ENCODE measurements around the gene CFAP298. TPM values are rescaled to one million over a fixed set of nuclear protein-coding genes. Genes with fewer than 3 reads are reported as not detected.

Gene CFAP298
- total RNA-seq, 1 donor from 2014 or later: 29.2 TPM

DNA sequence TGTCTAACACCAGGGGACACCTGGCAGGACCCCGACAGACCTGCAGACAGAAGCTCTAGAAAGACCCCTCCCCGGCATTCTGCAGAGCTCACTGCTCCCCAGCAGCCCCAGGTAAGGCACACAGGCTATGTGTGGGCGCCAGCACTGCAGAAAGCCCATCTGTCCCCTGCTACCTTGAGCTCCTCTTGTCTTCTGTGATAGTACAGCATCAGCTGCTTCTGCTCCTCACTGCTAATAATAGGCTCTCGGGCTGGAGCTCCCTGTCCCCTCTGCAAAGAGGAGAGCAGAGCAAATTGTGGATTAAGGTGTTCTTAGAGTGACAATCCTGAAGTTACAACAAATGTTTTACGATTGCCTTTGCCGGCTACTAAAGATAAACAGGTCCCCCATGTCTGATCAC lies 10.1 kb downstream of the CFAP298 start:
- DNase-seq (ENCODE audit: low spot score): no peak

DNA sequence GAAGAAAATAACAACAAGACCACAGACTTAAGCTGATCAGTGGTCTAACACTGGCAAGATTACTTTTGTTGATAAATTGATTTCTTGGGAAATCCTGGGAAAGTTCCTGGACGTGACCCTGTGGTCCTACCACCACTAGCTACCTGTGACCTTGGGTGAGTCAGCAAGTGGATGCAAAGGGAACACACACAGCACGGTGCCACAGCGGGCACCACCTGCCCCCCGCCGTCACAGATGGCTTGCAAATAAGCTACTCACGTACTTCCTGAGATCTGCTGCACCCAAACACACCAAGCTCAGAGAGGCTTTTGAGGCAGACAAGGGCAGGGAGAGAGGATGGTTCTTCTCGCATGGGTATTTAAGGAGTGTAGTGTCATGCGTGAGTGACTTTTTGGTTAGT lies 12.7 kb downstream of the CFAP298 start:
- DNase-seq (ENCODE audit: low spot score): no peak

DNA sequence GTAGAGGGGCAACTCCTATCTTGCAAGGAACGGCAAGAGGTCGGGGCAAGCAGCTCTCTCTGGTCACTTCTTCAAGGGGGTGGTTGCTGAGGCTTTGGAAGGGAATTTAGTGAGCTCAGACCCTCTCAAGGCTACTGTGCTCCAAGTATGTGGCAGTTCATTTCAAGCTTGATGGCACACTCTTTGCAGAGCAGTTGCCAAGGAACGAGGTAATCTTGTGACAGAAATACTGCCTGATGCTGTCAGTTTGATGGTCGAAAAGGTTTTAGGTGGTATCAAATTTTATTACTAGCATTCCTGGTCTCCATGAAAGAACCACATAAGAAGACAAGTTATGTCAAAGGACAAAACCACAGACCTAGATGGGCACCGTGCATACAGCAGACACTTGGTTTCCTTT lies 13.1 kb downstream of the CFAP298 start:
- no peak for DNase-seq (ENCODE audit: low spot score)

DNA sequence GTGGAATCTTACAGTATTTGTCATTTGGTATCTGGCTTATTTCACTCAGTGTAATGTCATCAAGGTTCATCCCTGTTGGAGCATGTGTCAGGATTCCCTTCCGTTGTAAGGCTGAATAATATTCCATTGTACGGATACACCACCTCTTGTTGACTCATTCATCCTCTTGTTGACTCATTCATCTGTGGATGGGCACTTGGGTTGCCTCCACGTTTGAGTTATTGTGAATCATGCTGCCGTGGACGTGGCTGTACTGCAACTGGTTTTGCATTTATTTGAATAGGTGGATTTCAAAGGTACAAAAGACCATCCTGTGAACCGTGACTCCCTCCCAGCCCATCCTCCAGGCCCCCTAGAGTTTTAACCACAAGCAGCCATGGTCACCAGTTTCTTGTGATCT lies 15.0 kb downstream of the CFAP298 start:
- DNase-seq (ENCODE audit: low spot score): no peak

DNA sequence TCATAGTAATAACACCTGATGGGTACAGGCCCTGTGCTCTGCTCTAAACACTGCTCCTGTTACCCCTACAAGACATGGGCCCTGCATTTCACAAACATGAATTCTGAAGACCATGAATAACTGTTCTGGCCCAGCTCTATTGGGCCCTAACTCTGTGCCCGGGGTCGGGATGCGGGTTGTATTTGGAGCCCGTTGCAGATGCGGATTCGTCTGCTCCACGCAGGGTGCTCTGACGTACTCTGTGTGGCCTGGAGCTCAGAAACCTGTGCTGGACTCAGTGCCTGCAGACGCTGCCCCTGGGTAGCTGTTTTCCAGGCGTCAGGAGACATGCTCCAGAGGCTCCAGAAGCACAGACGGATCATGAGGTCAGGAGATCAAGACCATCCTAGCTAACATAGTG lies 16.7 kb downstream of the CFAP298 start:
- DNase-seq (ENCODE audit: low spot score): no peak

DNA sequence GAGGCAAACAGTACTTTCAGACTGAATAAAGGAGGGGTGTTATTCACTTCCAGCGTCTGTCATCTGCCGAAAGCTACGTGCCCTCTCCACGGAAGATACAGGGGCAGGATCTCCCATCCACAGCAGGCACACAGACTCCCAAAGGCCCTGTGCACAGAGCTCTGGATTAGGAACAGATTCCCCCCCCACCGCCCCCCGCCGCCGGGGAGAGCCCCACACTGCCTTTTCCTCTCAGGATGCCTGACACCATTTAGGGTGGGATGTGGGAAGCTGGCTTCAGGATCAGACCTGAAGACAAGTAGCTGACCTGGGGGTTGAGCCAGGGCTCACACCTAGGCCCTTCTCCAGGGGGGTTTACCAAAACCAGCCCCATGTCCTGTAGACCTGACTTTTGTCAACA lies 18.5 kb downstream of the CFAP298 start:
- DNase-seq (ENCODE audit: low spot score): no peak

DNA sequence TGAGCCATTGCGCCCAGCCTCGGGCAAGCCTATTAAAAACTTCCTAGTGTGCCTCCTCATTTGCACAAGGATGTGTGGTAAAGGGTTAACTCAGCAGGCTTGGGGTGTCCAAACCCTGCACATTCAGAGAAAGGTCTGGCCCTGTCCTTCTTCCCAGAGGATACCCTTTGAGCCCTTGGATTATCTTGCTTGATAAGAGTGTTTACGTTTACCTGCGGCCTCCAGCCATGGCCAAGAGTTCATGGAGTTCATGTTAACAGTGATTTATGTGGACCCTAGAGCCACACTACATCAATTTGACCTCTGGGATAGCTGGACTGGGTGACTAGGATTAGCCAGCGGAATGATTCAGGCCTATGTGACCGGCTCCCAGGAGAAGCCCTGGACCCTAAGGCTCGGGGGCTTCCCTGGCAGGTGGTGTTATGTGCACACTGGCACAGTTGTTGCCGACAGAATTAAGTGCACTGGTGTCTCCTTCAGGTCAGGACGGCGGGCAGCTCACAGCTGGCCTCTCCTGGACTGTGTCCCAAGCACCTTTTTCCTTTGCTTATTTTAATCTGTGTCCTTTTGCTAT lies 19.2 kb downstream of the CFAP298 start:
- no peak for DNase-seq (ENCODE audit: low spot score)

DNA sequence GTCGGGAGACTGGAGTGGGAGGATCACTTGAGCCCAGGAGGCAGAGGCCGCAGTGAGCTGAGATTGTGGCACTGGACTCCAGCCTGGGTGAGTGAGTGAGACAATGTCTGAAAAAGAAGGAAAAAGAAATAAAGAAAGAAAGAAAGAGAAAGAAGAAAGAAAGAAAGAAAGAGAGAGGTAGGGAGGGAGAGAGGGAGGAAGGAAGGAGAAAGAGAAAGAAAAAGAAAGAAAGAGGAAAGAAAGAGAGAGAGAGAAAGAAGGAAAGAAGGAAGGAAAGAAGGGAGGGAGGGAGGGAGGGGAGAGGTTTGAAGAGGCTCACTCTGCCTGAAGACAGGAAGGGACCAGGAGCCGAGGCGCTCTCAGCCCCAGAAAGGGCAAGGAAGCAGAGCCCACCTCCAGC lies 22.0 kb downstream of the CFAP298 start:
- DNase-seq (ENCODE audit: low spot score): no peak

DNA sequence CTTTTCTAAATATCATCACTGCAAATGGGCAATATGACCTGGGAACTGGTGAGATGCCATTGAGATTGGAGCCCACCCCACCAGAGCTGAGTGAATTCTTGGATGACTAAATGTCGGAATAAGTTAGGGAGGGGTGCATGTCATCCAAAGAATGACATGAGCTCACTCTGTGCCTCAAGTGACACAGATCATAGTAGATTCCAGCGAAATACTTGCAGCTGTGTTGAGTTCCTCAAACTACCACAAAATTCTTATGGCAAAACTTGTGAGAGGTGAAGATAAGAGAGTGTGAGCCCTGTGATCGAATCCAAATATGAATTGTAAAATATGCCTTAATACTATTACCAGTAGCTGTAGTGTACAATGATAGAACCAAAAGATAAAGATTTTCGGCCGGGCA lies 24.5 kb downstream of the CFAP298 start:
- DNase-seq (ENCODE audit: low spot score): no peak

DNA sequence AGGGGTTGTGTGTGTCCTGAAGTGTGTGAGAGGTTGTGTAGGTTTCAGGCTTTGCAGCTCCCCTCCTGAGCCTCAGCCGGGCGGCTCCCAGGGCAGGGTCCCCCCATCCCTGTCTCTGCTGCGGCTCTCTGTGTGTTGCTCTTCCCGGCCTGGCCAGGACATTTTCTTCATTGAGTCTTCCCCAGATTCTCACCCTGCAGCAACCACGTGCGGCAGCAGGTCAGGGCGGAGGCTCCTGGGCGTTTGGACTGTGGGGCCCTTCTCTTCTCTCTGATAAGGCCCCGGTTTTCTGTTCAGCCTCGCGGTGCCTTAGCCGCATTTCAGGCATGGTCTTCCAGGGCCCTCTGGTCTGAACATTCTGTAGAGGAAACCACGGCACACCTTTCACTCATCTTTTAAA lies 25.1 kb downstream of the CFAP298 start:
- DNase-seq (ENCODE audit: low spot score): no peak

DNA sequence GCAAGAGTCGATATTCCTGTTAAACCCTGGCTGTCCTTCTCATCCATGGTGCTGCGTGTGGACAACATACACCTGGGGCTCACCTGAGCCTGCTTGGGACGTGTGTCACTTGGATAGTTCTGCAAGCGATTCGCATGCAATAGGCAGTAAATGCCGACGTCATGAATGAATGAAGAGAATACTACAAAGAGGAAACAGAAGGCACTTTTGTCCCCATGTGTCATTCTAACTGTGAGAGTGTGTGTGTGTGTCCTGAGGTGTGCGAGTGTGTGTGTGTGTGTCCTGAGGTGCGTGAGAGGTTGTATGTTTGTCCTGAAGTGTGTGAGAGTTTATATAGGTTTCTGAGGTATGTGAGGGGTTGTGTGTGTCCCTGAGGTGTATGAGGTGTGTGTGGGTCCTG lies 26.2 kb downstream of the CFAP298 start:
- DNase-seq (ENCODE audit: low spot score): no peak

DNA sequence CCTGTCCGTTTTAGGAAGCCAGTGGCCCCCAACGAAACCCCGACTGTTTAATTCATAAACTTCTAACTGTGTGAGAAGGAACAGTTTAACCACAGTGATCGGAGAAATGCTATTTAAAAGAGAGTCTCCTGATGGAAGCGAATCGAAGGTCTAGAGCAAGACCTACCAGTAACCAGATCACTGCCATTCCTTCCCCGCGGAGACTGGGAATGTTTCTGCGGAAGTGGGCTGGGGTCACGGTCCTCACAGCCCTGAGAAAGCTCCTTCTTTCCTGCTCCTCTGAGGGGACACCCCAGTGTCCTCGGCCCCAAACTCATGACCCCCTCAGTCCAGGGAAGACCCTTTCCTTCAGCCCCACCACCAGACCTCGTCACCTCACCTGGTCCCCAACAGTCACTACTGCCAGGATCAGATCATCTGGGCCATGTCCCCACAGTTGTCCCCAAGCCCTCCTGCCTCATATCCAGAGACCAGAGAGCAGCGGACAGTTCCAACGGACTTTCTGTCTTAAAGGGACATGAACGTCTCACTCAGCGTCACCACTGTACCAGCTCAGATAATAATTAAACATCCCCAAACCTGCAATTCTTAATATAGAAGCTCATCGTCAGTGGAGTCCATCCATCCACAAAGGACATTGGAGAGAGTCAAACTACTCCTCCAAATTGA lies 27.0 kb downstream of the CFAP298 start, which contains the start of gene TCP10L:
TCP10L (minus strand) TSS at position 482 of the 669 bp plus-strand sequence. CDS start 1,219 bp downstream, outside the sequence.
- no peak for DNase-seq (ENCODE audit: low spot score)

DNA sequence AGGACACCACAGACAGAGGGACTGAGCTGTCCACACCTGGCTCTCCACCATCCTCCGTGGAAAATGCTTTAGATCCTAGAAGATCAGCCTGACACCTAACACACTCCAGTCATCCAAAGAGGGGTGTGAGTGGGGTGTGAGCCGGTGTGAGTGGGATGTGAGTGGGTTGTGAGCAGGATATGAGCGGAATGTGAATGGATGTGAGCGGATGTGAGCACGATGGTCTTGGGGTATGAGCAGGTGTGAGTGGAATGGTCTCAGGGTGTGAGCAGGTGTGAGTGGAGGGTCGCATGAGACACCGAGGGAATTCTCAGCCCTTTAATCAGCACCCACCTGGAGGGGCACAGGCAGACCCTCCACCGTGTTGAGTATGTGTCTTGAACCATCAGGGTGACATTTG lies 27.7 kb downstream of the CFAP298 start:
- no peak for DNase-seq (ENCODE audit: low spot score)

DNA sequence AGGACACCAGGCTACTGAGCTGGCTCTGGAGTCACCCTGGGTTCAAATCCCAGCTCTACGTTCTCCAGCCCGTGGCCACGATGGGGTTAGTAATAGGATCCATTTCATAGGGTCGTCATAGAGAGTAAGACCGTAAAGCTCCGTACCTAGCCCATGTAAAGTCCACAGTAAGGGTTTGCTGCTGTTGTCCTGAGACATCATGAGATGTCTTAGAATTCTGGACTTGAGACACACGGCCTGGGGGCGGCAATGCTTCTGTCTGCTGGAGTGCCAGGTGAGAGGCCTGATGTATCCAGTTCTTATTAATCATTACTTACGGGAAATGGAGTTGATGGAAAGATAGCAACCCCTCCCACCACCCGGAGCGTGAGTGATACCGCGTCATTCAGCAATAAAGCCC lies 30.4 kb downstream of the CFAP298 start:
- DNase-seq (ENCODE audit: low spot score): no peak

DNA sequence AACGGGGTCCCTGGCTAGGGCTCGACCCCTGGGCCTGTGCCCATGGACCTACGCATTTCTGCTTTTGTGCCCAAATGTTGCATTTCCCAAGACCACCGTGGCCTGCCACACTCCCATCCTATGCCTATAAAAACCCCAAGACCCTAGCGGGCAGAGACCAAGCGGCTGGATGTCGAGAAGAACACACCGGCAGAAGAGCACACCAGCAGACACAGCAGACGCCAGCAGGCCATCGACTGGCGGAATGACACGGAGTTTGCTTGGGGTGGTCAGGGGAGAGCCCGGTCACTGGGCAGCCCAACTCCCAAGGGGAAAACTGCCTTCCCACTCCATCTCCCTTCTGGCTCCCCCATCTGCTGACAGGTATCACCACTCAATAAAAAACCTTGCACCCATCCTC lies 31.2 kb downstream of the CFAP298 start:
- no peak for DNase-seq (ENCODE audit: low spot score)

DNA sequence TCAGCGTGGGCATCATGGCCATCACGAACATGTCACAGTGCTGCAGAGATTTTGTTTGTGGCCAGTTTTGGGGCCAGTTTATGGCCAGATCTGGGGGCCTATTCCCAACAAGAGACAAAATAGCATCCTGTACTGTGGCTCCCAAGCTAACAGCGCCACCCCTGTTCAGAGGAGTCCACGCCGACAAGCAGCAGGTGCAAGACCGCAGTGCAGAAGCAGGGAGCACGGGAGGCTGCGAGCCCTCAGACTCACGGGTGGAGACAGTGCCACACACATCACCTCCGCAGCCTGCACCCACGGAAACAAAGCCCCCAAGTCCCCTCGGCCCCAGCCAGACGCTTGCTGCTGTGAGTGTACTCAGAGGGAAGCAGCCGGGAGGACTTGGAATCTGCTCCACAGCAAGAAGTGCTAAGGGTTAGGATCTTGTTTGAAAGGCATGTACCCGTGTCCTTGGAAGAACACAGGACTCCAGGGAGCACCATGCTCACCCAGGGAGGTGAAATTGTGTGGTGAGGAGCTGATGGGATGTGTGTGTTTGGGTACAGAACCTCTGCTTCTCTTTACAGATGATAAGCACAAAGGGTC lies 34.0 kb downstream of the CFAP298 start:
- DNase-seq (ENCODE audit: low spot score): no peak

DNA sequence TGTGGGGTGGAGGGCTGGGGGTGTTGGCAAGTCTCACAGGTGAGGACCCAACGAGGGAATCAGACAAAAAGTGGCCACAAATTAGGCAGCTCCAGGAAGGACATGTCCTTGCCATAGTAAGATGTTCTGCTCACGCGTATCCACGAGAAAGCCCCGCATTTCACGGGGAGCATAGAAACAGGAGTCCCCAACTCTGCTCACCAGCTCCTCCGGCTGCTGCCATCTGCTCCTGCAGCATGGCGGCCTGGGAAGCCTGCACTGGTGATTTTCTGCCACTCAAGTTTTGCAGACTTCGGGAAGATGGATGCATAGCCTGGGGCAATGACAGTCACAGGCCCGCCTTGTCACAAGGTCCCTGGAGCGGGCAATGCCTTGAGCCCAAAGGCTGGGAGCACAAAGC lies 36.2 kb downstream of the CFAP298 start:
- DNase-seq (ENCODE audit: low spot score): no peak

DNA sequence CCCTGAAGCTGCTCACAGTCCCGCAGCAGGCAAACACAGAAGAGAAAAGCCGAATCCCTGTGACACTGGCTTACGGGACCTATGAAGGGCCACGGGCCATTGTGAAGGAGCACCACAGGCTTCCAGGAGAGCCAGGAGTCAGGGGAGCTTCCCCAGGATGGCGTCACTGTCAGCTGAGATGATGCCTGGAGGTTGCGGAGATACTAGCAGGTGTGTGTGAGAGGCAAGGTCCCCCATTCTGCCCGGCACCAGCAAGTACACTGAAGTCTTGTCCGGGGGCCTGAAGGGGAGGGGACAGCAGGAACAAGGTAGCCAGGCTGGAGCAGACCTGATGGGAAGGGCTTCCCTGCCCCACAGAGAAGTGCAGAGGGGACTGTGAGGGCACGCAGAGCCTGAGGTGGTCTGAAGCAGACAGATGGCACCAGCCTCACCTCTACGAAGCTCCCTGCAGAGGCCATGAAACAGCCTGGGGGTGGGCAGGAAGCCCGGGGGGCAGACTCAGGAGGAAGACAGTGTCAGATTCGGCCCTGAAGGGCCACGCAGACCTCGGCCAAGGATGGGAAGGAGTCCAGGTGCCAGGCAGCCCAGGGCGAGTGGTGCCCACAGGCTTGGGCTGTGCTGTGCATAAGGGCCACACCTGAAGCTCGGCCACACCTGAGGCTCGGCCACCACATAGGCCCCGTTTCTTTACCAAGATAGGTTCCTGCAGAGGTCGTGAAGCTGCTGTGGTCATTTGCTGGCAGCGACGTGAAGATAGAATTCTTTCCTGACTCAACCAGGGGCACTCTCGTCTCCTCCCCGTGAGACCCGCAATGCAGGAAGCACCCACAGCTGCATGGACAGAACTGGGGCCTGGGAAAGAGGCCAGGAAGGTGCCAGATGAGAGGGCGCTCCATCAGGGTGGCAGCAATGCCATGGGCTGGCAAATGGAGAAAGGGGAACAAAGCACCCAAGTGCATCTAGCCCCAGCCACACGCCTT lies 36.9 kb downstream of the CFAP298 start:
- no peak for DNase-seq (ENCODE audit: low spot score)

DNA sequence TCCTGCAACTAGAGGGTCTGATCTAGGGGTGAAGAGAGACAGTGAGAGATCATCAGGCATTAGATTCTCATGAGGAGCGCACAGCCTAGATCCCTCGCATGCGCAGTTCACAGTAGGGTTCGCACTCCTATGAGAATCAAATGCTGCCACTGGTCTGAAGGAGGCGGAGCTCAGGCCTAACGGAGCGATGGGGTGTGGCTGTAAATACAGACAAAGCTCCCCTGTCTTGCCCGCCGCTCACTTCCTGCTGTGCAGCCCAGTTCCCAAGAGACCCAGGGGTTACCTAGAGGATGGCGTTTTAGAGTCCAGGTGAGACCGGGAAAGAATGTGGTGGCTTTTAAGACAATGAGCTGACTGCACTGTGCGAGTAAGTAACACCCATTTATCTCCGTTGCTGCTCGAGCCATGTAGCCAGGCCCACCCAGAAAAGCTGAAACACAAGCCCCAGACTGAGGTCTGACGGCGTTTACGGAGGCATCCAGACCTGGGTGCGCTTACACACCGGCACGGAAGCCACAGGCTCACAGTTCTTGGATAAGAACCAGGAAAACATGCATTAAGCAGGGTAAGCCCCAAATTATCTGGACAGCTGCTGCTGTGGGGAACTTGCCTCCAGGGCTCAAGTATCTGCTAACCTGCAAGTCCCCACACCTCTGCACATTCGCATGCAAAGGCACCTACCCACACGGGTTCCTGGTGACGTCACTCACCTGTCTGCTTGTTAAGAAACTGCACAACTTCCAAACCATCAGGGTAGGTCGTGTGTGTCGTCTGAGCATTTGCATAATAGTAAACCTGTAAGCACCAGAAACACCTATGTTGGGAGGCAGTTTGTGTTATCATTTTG lies 39.4 kb downstream of the CFAP298 start:
- DNase-seq (ENCODE audit: low spot score): no peak

DNA sequence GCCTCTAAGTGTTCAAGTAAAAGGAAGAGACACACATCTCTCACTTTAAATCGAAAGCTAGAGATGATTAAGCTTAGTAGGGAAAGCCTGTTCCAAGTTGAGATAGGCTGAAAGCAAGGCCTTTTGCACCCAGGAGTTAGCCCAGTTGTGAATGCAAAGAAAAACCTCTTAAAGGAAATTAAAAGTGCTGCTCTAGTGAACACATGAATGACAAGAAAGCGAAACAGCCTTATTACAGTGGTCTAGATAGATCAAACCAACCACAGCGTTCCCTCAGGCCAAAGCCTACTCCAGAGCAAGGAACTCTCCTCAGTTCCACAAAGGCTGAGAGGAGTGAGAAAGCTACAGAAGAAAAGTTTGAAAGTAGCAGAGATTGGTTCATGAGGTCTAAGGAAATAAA lies 41.7 kb downstream of the CFAP298 start:
- no peak for DNase-seq (ENCODE audit: low spot score)

Measured in mesenteric fat pad (tissue), 1 donor.